GM18868 (cell line): ENCODE data around the gene GP1BB.

Experiments used
- ATAC-seq: cut with Tn5 transposase; IDR thresholded peaks from one replicate; pipeline ENCODE4 v1.9.1; 2021; ENCODE audit warnings: mild to moderate bottlenecking, moderate library complexity; ENCODE audit not compliant: unreplicated experiment

GP1BB gene

DNA sequence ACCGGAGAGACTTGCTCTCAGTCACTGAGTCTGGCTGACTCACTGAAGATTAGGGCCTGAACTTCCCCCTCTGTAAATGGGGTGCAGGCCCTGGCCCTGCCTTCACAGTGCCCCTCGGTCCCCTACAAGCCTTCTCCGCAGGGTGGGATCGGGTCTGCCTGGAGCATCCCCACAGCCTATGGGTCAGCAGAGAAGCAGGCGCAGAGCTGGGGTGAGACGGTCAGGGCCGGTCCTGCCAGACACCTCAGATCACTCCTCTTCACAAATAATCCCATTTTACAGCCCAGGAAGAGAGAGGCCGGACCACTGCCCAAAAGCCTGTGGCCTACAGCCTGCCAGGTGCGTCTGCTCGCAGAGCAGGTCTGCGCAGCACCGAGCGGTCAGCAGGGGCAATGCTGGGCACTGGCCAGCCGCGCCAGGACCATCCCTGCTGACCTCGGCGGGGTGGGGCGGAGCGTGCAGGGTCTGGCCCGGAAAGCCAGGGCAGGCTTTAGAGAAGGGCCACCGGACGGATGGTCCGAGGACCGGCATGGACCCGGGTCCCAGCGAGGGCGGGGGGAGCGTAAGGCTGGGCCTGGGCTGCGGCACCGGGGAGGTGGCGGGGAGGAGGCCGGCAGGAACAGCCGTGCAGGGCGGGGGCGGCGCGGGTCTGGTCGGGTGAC is 9.6 kb upstream of the GP1BB start:
- ATAC-seq, result no peak

DNA sequence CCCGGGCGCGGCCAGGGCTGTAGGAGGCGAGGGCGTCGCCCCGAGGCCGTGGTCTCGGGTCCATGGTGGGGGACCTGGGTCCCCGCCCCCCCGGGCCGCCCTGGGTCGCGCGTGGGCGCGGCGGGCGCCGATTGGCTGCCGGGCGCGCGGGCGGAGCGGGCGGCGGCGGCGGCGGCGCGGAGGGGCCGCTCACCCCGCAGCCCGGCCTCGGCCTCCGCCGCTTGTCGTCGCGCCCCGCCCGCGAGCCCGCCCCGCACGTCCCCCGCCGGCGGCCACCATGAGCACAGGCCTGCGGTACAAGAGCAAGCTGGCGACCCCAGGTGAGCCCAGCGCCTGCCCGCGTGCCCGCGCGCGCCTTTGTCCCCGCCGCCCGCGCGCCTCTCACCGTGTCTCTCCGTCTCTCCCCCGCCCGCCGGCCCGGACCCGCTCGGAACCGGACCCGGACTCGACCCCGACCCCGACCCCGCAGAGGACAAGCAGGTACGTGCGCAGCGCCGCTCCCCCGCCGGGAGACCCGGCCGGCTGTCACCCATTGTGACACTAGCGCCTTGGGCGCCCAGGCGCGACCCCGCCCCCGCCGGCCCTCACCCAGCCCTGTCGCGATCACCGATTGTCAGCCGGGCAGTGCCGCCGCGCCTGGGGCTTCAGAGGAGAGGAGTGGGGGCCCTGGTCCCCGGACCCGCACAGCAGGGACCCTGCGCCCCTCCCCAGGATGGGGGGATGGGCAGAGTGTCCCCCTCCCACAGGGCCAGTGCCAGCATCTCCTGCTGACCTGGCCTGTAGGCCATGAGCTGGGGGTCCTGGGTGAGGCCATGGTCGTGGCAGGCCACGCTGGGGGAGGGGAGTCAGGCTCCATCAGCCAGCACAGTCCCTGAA is 8.8 kb upstream of the GP1BB start, which contains the start of gene SEPTIN5:
Gene SEPTIN5, plus strand, starts transcription at position 192 of the 876 bp plus-strand sequence. Its CDS starts 86 bp downstream, at position 278.
- ATAC-seq, result no peak

DNA sequence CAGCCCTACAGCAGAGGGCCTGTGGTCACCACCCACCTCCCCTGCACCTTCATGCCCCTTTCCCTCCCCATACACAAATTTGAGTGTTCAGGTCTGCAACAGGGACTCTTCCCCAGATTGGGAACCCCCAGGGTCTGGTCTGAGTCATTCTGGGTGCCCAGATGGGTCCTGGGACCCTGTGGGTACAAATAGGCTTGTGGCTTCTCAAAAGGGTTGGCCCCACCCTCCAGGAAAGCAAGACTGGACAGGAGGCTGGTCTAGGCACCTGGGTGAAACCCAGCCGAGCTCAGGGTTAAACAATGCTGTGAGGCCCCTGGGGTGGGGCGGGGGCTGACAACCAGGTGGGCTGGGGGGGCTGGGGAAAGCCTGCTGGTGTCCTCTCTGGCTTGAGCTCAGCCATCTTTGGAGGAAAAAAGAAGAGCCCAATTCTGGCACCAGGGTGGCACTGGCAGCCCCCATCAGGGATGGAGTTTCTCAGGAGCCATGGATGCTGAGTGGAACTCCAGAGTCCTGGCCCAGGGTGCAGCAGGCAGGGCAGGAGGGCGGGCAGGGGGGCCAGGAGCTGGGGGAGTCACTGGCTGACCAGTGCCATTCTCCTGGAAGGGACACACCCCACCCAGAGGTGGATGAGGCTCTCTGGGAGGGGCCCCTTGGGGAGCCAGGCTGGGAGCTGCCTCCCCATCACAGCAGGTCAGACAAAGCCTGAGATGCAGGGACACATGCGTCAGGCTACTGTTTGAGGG is 8.0 kb upstream of the GP1BB start:
- no peak for ATAC-seq

DNA sequence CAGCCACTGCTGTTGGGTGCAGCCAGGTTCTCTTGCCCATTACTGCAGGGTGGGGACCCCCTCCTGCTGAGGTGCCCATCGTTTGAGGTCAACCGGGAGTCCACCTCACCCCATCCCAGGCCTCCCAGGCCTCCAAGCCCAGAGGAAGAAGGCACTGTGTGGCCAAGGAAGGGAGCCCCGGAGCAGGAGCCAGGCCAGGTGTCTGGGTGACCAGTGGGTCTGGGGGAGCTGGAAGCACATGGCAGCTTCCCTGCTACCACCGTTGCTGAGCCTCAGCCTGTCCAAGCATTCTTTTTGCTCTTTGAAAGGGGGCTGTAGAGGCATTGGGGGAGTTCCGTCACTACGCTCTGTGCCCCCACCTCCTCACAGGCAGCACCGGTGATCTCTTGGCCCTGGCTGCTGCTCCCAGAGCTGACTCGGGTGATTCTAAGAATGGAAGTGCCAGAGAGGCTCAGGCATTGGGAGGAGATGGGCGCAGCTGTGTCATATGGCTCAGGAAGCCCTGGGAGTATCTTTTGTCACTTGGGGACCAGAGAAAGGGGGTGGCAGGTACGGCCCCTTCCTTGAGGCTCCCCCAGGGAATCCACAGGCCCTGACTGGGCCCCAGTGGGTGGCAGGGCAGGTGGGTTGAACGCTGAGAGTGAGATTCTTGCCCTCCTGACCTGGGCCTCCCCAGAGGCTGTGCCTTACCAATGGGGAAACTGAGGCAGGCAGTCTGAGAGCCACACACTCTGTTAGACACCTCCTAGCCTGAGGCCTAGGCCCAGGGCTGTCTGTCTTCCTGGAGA is 7.1 kb upstream of the GP1BB start:
- no peak for ATAC-seq

DNA sequence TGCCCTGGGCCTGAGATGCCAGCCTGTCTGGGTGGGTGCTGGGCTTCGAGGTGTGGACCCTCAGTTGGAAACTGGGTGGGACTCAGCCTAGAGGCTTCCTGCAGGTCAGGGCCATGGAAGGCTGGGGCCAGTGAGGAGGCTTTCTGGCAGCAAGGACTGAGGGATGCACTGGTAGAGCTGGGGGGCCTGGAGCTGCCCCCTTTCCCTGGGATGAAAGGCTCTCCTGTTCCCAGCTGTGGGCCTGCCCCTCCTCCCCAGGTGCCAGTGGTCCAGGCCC is 6.6 kb upstream of the GP1BB start:
- no peak for ATAC-seq

DNA sequence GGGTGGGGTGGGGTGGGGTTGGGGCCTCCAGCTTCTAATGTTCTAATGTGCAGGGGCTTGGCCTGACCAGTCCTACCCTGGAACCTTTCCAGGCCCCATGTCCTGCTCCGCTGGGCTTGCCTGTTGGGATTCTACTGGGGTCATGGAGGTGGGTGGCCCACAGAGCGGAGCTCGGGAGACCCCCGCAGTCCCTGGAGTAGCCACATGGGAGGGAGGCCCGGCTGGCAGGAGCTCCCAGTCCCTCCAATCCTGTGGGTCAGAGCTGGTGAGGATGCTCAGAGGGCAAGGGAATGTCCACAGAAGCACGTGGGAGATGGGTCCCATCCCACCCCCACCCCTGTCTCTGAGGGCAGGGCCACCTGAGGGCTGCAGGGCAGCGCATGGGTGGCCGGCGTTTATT is 6.2 kb upstream of the GP1BB start:
- ATAC-seq, result no peak

DNA sequence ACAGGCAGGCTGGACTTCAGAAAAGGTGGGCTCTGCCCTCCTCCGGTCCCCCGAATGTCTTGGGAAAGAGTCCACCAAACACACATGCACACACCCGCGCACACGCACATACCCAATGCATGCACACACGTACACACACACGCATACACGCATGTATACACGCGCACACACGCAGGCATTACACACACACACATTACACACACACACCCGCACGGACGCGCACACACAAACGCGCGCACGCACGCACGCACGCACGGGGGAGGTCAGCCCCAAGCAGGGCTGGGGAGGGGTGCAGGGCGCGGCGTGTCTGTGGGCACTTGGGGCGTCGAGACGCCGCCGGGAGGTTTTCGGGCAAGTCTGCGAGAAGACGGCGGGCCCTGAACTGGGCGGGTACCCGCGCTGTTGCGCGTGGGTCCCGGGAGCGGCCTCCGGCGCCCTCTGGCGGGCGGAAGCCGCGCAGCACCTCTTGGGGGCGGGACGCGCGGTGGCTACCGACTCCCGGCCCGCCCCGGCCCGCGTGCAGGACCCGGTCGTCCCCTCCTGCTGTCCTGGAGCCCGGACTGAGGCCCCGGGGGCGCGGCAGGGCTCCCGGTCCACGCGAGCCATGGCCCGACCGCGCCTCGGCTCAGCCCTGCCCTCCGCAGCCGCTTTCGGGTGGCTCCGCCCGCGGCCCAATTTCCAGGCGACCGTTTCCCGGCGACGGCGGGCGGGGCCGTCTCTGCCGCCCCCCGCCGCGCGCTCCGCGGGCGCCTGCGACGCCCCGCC is 5.5 kb upstream of the GP1BB start:
- ATAC-seq, result no peak

DNA sequence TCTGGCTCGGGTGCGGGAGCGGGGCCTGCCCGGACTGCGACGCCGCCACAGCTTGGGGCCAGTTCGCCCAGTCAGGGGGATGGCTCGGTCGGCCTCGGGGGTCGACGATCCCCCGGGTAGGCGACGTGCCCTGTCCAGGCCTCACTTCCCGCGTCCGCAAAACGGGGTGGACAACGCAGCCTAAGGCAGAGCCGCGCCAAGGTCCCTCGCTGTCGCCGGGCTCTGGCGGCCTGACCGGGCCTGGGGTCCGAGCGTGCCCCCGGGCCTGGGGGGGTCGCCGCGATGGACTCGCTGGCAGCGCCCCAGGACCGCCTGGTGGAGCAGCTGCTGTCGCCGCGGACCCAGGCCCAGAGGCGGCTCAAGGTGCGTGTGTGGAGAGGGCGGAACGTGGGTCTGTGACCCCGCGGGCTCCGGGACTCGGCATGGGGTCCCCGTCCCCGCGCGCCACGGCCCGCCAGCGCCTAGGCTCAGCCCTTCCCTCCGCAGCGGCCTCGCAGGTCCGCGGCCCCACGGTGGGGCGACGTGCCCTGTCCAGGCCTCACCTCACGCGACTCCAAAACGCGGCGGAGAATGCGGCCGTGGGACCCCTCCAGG is 4.8 kb upstream of the GP1BB start:
- ATAC-seq, result no peak

DNA sequence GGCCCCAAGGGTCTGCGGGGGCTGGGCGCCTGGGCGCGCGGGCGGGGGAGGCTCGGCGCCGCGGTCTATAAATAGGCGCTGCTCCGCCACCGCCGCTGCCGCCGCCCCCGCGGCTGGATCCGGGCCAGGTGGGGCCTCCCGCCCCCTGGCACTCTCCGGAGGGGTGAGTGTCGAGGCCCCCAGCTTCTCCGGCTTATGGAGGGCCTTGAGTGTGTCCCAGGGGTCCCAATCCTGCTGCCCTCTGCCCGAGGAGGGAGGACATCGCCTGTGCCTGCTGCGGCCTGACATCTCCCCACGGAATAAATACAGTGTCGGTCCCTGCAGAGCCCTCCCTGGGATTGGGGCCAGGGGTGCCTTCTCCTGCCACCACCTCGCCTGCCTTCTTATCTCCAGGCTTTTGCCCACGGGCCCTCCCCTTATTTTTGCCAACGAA is 4.3 kb upstream of the GP1BB start:
- no peak for ATAC-seq

DNA sequence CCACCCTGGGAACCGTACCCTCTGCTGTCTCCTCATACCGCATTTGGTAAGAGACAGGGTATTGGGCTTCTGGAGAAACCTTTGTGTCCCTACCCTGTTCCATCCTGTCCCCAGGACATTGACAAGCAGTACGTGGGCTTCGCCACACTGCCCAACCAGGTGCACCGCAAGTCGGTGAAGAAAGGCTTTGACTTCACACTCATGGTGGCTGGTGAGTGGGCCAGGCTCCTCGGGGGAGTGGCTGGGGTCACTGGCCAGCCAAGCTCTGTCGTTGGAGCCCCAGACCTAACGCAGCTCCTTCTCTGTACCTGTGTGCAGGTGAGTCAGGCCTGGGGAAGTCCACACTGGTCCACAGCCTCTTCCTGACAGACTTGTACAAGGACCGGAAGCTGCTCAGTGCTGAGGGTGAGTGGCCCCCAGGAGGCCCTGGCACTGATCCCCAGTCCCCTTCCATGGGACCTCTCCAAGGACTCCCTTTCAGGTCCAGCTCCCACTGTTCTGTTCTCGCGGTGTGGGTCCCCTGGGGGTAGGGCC is 3.8 kb upstream of the GP1BB start:
- ATAC-seq, result no peak

DNA sequence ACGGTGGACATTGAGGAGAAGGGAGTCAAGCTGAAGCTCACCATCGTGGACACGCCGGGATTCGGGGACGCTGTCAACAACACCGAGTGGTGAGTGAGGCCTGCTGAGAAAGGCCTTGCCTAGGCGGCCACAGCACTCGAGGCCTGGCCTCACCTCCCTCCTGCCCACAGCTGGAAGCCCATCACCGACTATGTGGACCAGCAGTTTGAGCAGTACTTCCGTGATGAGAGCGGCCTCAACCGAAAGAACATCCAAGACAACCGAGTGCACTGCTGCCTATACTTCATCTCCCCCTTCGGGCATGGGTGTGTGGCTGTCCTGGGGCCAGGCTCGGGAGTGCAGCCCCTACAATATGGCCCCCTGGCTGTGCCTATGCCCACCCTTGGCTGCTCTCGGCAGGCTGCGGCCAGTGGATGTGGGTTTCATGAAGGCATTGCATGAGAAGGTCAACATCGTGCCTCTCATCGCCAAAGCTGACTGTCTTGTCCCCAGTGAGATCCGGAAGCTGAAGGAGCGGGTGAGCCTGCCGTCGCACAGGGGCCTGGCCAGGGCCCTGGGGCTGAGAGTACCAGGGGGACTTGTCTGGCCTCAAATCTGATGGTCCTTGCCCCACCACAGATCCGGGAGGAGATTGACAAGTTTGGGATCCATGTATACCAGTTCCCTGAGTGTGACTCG is 3.0 kb upstream of the GP1BB start:
- no peak for ATAC-seq

DNA sequence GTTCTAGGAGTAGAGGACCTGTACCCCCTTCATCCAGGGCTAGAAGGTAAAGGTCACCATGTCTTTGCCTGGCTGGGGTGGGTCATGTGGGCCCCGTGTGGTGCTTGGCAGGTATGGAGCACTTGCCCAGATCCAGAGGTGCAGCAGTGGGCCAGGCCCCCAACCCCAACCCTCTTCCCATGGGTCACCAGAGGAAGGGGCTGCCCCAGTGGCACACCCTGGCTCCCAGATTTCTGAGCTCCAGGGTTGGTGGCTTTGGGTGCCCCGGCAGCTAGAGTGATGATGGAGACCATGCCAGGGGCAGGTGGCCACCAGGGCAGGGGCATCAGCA is 2.4 kb upstream of the GP1BB start:
- ATAC-seq, result no peak

DNA sequence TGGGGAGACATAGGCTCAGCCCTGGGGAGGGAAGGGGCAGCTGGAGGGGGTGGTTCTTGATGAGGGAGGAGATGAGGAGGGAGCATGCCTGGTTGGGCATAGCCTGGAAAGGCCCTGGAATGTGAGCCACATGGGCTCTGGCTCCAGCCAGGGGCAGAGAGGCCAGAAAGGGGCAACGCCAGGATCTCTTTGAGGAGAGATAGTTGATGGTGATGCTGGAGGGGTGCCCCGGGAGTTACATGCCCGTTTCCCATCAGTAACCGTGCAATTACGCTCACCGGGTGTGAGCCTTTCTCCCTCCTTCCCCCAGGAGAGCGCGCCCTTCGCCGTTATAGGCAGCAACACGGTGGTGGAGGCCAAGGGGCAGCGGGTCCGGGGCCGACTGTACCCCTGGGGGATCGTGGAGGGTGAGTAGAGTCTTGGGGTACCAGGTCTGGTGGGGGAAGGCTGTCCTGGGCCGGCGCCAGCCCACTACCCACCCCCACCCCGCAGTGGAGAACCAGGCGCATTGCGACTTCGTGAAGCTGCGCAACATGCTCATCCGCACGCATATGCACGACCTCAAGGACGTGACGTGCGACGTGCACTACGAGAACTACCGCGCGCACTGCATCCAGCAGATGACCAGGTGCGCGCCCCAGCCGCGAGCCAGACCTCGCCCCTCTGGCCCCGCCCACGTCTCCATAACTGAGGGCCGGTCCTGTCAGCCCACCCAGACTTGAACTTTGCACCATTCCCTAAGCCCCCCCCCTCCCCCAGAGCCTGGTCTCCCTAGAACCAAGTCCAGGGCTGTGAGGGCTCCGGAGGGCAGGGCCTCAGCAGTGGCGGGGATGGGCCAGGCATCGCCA is 1.8 kb upstream of the GP1BB start:
- no peak for ATAC-seq

DNA sequence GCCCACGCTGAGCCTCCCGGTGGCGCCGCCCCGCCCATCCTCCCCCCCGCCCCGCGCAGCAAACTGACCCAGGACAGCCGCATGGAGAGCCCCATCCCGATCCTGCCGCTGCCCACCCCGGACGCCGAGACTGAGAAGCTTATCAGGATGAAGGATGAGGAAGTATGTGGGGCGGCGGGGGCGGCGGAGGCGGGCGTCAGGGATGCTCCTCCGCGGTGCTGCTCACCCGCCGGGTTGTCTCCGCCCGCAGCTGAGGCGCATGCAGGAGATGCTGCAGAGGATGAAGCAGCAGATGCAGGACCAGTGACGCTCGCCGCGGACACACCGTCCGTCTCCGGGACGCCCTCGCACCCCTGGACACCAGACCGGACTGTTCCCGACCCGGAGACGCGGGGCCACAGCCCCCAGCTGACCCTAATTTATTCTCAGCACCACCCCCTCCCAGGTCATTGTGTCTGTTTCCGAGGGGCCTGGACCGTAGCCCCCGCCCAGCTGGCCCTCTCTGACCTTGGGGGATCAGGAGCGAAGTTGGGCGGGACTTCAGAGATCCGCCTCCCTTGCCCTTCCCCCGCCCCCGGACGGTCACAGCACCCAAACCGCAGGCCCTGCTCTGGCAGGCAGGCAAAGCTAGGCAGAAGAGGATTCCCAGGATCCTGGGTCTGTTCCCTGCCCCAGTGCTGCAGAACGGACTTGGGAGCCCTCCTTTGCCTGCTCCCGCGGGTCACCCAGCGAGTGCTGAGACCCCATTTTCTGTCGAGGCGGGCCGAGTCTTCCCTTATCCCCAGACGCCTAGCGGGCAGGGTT is 959 bp upstream of the GP1BB start:
- ATAC-seq, result no peak

DNA sequence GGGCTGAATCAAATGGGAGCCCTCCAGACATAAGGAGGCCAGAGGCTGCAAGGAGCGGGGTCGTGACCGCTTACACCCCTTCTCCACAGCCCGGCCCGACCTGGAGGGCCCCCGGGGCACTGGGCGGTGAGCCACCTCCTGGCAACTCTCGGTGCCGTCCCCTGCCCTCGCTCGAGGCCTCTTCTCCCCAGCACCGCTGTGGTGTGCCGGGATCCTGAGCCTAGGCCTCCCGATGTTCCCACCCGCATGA is 432 bp upstream of the GP1BB start:
- ATAC-seq, result no peak

DNA sequence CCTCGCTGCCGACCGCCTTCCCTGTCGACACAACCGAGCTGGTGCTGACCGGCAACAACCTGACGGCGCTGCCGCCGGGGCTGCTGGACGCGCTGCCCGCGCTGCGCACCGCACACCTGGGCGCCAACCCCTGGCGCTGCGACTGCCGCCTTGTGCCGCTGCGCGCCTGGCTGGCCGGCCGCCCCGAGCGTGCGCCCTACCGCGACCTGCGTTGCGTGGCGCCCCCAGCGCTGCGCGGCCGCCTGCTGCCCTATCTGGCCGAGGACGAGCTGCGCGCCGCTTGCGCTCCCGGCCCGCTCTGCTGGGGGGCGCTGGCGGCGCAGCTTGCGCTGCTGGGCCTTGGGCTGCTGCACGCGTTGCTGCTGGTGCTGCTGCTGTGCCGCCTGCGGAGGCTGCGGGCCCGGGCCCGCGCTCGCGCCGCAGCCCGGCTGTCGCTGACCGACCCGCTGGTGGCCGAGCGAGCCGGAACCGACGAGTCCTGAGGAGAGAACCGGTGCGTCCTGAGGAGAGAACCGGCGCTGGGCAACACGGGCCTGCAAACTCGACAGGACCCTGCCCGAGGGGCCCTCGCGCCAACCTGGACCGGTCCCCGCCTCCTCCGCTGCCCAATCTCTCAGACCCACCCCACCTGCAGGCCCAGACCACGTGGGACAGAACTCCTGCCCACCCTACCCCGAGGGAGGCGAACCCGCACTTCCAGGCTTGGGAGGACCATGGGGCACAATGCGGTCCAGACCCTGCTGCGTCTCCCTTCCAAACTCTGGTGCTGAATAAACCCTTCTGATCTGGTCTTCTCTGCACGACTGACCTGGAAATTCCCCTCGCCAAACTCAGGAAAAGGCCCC is 866 bp downstream of the GP1BB start:
- ATAC-seq, result no peak
